A673 (cell line): ENCODE results near the gene CCIN.

ENCODE experiments used
- CTCF ChIP-seq: fragments of 300-800, 200-600 bp; sonication (generic); conservative IDR thresholded peaks from 2 replicates; pipeline ENCODE4 v1.5.1; 2017; ENCODE audit warnings: low read depth, mild to moderate bottlenecking, antibody characterized with exemption, low read length, moderate library complexity, mixed read lengths
- EZH2 ChIP-seq: fragments of 200-600 bp; sonication (generic); IDR thresholded peaks from 2 replicates; pipeline ENCODE4 v1.6.1; 2017; ENCODE audit warnings: borderline replicate concordance, low read depth, mild to moderate bottlenecking, mixed read lengths, antibody characterized with exemption, low read length; ENCODE audit not compliant: poor library complexity, severe bottlenecking

GRCh38 chr9:36138901-36139300 is 30.3 kb upstream of the CCIN start:
- TF ChIP-seq CTCF (no peak), EZH2 (no peak)
